Measurements from ENCODE around the gene C6orf62.

DNA sequence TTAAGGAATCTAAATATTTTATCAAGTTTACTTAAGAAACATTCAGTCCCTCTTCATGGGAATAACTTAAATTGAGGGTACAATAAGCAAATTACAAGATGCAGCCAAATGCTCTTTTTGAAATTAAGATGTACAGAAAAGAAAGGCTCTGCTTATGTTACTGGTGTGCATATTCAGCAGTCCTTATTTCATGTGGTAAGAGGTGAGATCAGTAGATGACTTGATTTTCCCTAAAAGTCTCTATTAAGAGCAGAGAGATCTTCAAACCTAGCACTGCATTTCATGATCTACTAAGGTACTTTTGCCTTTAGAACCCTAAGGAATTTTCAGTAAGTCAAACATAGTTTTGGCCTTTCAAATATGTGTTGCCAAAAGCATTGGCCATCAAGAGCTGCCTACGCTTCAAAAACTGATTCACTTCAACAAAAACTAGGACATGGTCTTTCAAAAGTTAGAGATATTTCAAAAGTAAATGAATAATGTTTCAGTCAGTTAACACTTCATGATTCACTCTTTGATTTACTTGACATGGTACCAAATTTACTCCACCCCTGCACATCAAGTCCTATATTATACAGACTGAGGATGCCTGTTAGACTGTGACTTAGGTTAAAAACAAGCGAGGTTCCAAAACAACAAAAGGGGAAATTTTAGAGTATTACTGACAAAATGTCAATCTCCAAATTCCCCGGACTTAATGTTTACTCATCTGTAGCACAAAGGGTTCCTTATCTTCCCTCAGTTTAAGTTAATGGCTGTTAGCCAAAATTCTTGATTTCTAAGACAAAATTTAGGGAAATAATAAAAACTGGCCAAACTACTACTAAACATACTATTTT, 19.2 kb downstream of the C6orf62 start:
- TF ChIP-seq GATA2 (IDR thresholded peaks at IDR 0.05; ENCODE audit: low read depth, low read length) (no peak), GATA3 (IDR thresholded peaks at IDR 0.05; ENCODE audit: low read depth, low read length) (no peak)

All from SH-SY5Y (cell line).